Liver (tissue), 9 donors: Measurements from ENCODE around the gene ANKRD45. TPM values are rescaled to one million over a fixed set of nuclear protein-coding genes. Genes with fewer than 3 reads are reported as not detected.
"Not testable (repeated sequence)": the region's sequence is repeated elsewhere in the genome, so short reads cannot be mapped to it uniquely, and the experiment has no call there.

Experiments
- DNase-seq: peaks from one replicate; pipeline ENCODE4 v3.0.0-alpha.2; 2017; ENCODE audit warnings: low spot score
- H3K27ac ChIP-seq, 2 donors: one replicate each; pipeline ENCODE4 v1.7.0; 2013; ENCODE audit warnings: inconsistent platforms in 2 of 2, low read length in 2 of 2, control low read depth in 1 of 2, low read depth in 1 of 2, mild to moderate bottlenecking in 1 of 2
- H3K27me3 ChIP-seq, 4 donors: one replicate each; pipeline versions ENCODE4 v1.6.1 to v1.7.0; 2013; ENCODE audit warnings: low read length in 3 of 4, inconsistent platforms in 1 of 4, mild to moderate bottlenecking in 1 of 4, moderate library complexity in 1 of 4; ENCODE audit not compliant: control insufficient read depth in 4 of 4, insufficient read depth in 4 of 4
- H3K36me3 ChIP-seq, 4 donors: one replicate each; pipeline versions ENCODE4 v1.6.1 to v1.7.0; 2013; ENCODE audit warnings: low read length in 3 of 4, mild to moderate bottlenecking in 3 of 4, low read depth in 1 of 4, moderate library complexity in 1 of 4; ENCODE audit not compliant: control insufficient read depth in 4 of 4, insufficient read depth in 3 of 4
- H3K4me1 ChIP-seq, 4 donors: one replicate each; pipeline versions ENCODE4 v1.6.1 to v1.7.0; 2013; ENCODE audit warnings: low read length in 3 of 4, mild to moderate bottlenecking in 3 of 4, moderate library complexity in 1 of 4; ENCODE audit not compliant: control insufficient read depth in 4 of 4, insufficient read depth in 4 of 4
- H3K4me3 ChIP-seq, 3 donors: one replicate each; pipeline versions ENCODE4 v1.6.1 to v1.7.0; 2013; ENCODE audit warnings: low read length in 3 of 3, control low read depth in 1 of 3, low read depth in 1 of 3, mild to moderate bottlenecking in 1 of 3
- H3K9ac ChIP-seq, 2 donors: one replicate each; pipeline ENCODE4 v1.7.0; 2013; ENCODE audit warnings: low read length in 2 of 2, mild to moderate bottlenecking in 2 of 2, moderate library complexity in 2 of 2, control low read depth in 1 of 2, low read depth in 1 of 2
- H3K9me3 ChIP-seq, 4 donors: one replicate each; pipeline versions ENCODE4 v1.6.1 to v1.7.0; 2013; ENCODE audit warnings: low read length in 3 of 4; ENCODE audit not compliant: control insufficient read depth in 4 of 4
- EGR1 ChIP-seq, 2 donors: IDR thresholded peaks; 2 replicates each; pipeline ENCODE4 v1.6.1; 2016 to 2018; ENCODE audit warnings: antibody characterized with exemption in 2 of 2, low read depth in 2 of 2
- FOXA2 ChIP-seq: IDR thresholded peaks from 2 replicates; pipeline ENCODE4 v1.6.1; 2016; ENCODE audit warnings: antibody characterized with exemption
- GABPA ChIP-seq, 2 donors: IDR thresholded peaks in 1 of 2; conservative IDR thresholded peaks in 1 of 2; 2 replicates each; pipeline ENCODE4 v1.6.1; 2016; ENCODE audit warnings: antibody characterized with exemption in 2 of 2, mild to moderate bottlenecking in 1 of 2, moderate library complexity in 1 of 2
- HNF4A ChIP-seq, 2 donors: conservative IDR thresholded peaks; 2 replicates each; pipeline ENCODE4 v1.6.1; 2016; ENCODE audit warnings: antibody characterized with exemption in 2 of 2, mild to moderate bottlenecking in 2 of 2
- NR2F2 ChIP-seq: IDR thresholded peaks from 2 replicates; pipeline ENCODE4 v1.6.1; 2016; ENCODE audit warnings: antibody characterized with exemption
- RAD21 ChIP-seq, 2 donors: IDR thresholded peaks; 2 replicates each; pipeline ENCODE4 v1.6.1; 2016; ENCODE audit warnings: antibody characterized with exemption in 2 of 2, mild to moderate bottlenecking in 2 of 2
- RXRA ChIP-seq, 2 donors: IDR thresholded peaks; 2 replicates each; pipeline ENCODE4 v1.6.1; 2017 to 2018; ENCODE audit warnings: antibody characterized with exemption in 2 of 2, mild to moderate bottlenecking in 1 of 2
- SP1 ChIP-seq: IDR thresholded peaks from 2 replicates; pipeline ENCODE4 v1.6.1; 2018; ENCODE audit warnings: antibody characterized with exemption, mild to moderate bottlenecking
- TAF1 ChIP-seq: conservative IDR thresholded peaks from 2 replicates; pipeline ENCODE4 v1.6.1; 2016; ENCODE audit warnings: antibody characterized with exemption, mild to moderate bottlenecking
- YY1 ChIP-seq: IDR thresholded peaks from 2 replicates; pipeline ENCODE4 v1.6.1; 2016; ENCODE audit warnings: antibody characterized with exemption, mild to moderate bottlenecking
- WGBS: extraction: QIAGEN DNeasy Blood & Tissue Kit; methylation state at CpG from one replicate; pipeline ENCODE4 v1.1.7; 2013; 5-methylcytosine and 5-hydroxymethylcytosine counted together
- polyA plus RNA-seq, 2 donors: library from polyadenylated mRNA; stranded (reverse) in 1 of 2; unstranded in 1 of 2; fragments of 200-250 nt in 1 of 2; fragments of >200 nt in 1 of 2; fragmentation: Nextera tagmentation in 1 of 2; extraction: Ambion mirVana in 1 of 2; gene quantifications; one replicate each; pipeline versions ENCODE4 v1.2.1 to v1.2.3, GENCODE V29; 2013 to 2015
- total RNA-seq, 2 donors: library from RNA; depleted of rRNA; stranded (reverse); fragments of >200 nt; gene quantifications; one replicate each; pipeline ENCODE4 v1.2.3, GENCODE V29; 2014
- TF ChIP-seq, protein P1 (sequence below): fragments of 150-350 bp; IDR thresholded peaks from 2 replicates; pipeline ENCODE4 v1.5.1; 2017; ENCODE audit warnings: improper control_type of control experiment, low read depth, low read length; ENCODE audit not compliant: missing input control
- TF ChIP-seq, protein P2 (sequence below): IDR thresholded peaks from 2 replicates; pipeline ENCODE4 v1.6.1; 2016; ENCODE audit warnings: antibody characterized with exemption
- TF ChIP-seq, protein P3 (sequence below): IDR thresholded peaks from 2 replicates; pipeline ENCODE4 v1.6.1; 2016; ENCODE audit warnings: antibody characterized with exemption, mild to moderate bottlenecking
- donor health status: healthy.
- donor health status: healthy.
- donor health status: healthy.
- donor health status: healthy.
- donor health status: healthy.

The ANKRD45 gene
- total and polyA plus RNA-seq, 4 donors: not detected

DNA sequence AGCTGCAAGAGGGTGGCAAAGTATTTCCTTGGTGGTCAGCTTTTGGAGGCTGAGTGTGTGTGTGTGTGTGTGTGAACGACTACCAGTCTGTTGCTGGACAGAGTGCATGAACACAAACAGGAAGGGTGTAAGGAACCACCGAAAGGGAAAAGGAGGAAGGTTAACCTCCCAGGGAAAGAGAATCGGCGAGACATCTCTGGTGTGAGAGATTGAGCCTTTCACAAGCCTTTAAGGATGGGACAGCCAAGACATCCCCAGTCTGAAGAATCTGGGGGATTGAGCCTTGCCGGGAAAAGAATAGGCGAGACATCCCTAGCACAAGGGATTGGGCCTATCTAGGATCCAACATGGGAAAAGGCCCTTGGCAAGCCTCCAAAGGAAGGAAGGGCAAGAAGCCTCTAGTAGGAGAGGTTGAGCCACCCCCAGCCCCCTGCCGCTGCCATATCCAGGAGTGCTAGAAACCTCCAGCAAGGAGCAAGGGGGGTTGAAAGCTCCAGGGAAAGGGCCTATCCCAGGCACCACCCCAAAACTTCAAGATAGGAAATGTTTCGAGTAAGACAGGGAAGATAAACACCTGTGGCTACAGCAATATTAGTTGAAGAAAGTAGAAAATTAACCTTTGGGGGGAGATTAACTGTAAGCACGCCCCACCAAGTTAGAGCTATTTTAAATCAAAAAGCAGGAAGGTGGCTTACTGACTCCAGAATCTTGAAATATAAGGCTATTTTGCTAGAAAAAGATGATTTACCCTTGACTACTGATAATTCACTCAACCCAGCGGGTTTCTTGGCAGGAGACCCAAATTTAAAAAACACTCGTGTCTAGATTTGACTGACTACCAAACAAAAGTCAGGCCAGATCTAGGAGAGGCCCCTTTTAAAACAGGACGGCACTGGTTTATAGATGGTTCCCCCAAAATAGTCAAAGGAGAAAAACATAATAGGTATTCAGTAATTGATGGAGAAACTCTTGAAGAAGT is 31.3 kb downstream of the ANKRD45 start:
- Histone ChIP-seq H3K27me3 (no peaks in the 10 kb centered on the region), H3K4me1 (no peaks in the 10 kb centered on the region), H3K27ac (no peak overlapping the region), H3K36me3 (no peaks in the 10 kb centered on the region), H3K4me3 (no peak overlapping the region), H3K9me3 (peaks cover 0 to 3% (median under 1%) of the 10 kb centered on the region in 4 donors), H3K9ac (no peak overlapping the region)
- WGBS: 84% methylated on average over 12 of the region's 12 CpGs
- TF ChIP-seq, protein P1, sequence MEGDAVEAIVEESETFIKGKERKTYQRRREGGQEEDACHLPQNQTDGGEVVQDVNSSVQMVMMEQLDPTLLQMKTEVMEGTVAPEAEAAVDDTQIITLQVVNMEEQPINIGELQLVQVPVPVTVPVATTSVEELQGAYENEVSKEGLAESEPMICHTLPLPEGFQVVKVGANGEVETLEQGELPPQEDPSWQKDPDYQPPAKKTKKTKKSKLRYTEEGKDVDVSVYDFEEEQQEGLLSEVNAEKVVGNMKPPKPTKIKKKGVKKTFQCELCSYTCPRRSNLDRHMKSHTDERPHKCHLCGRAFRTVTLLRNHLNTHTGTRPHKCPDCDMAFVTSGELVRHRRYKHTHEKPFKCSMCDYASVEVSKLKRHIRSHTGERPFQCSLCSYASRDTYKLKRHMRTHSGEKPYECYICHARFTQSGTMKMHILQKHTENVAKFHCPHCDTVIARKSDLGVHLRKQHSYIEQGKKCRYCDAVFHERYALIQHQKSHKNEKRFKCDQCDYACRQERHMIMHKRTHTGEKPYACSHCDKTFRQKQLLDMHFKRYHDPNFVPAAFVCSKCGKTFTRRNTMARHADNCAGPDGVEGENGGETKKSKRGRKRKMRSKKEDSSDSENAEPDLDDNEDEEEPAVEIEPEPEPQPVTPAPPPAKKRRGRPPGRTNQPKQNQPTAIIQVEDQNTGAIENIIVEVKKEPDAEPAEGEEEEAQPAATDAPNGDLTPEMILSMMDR: no peak
- no peak for TF ChIP-seq TAF1
- TF ChIP-seq YY1: no peak
- TF ChIP-seq RAD21 (IDR thresholded peaks at IDR 0.05): no peak
- TF ChIP-seq, protein P2, sequence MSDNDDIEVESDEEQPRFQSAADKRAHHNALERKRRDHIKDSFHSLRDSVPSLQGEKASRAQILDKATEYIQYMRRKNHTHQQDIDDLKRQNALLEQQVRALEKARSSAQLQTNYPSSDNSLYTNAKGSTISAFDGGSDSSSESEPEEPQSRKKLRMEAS: no peak
- TF ChIP-seq RXRA (IDR thresholded peaks at IDR 0.05): no peak
- no peak for TF ChIP-seq FOXA2
- TF ChIP-seq, protein P3, sequence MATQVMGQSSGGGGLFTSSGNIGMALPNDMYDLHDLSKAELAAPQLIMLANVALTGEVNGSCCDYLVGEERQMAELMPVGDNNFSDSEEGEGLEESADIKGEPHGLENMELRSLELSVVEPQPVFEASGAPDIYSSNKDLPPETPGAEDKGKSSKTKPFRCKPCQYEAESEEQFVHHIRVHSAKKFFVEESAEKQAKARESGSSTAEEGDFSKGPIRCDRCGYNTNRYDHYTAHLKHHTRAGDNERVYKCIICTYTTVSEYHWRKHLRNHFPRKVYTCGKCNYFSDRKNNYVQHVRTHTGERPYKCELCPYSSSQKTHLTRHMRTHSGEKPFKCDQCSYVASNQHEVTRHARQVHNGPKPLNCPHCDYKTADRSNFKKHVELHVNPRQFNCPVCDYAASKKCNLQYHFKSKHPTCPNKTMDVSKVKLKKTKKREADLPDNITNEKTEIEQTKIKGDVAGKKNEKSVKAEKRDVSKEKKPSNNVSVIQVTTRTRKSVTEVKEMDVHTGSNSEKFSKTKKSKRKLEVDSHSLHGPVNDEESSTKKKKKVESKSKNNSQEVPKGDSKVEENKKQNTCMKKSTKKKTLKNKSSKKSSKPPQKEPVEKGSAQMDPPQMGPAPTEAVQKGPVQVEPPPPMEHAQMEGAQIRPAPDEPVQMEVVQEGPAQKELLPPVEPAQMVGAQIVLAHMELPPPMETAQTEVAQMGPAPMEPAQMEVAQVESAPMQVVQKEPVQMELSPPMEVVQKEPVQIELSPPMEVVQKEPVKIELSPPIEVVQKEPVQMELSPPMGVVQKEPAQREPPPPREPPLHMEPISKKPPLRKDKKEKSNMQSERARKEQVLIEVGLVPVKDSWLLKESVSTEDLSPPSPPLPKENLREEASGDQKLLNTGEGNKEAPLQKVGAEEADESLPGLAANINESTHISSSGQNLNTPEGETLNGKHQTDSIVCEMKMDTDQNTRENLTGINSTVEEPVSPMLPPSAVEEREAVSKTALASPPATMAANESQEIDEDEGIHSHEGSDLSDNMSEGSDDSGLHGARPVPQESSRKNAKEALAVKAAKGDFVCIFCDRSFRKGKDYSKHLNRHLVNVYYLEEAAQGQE: no peak
- TF ChIP-seq HNF4A (conservative IDR thresholded peaks at IDR 0.05): no peak
- TF ChIP-seq GABPA (IDR thresholded peaks at IDR 0.05 in 1 of 2, conservative IDR thresholded peaks at IDR 0.05 in 1 of 2): no peak
- TF ChIP-seq SP1: no peak
- no peak for TF ChIP-seq NR2F2
- TF ChIP-seq EGR1 (IDR thresholded peaks at IDR 0.05; ENCODE audit: low read depth in 2 of 2): no peak
- DNase-seq: no peak

DNA sequence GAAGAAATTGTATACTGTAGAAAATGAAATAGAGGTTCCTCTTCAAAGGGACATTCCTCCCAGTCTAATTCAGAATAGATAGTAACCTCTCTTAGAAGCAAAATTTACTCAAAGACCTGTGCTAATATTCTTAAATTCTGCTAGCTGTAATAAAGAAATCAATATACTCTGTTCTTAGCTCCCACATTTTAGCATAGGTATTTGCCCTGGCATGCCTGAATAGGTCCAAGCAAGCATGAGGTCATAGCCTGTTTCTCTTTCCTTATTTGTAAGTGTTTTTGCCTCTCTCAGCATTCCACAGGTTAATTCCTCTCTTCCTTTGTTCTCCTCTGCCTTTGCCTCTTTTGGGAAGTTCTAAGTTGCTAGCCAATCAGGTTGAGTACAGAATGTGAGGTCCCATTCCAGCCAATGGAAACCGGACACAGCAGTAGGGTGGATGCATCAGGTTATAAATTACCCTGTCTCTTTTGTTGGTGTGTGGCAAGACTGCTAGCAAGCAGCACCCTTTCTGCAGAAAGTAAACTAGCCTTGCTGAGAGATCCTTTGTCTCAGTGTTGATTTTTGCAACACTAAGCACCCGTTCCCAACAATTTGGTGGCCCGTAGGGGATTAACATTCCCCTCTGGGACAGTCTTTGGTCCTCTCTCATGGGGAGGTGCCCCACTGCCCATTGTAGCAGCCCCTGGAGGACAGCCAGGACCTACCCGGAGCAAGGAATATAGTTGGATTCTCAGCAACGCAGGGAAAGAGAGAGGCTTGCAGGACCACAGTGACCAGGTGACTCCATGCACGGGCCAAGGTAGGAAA is 32.2 kb downstream of the ANKRD45 start:
- not testable (repeated sequence) for H3K4me3 ChIP-seq, H3K27ac ChIP-seq, H3K9ac ChIP-seq, DNase-seq, H3K9me3 ChIP-seq, H3K27me3 ChIP-seq, H3K36me3 ChIP-seq, H3K4me1 ChIP-seq
- 87% methylated on average over 6 of the region's 6 CpGs for WGBS
